ENCODE measurements around the gene PPP1R10.
"Not testable (repeated sequence)": the region's sequence is repeated elsewhere in the genome, so short reads cannot be mapped to it uniquely, and the experiment has no call there.

The PPP1R10 gene

DNA sequence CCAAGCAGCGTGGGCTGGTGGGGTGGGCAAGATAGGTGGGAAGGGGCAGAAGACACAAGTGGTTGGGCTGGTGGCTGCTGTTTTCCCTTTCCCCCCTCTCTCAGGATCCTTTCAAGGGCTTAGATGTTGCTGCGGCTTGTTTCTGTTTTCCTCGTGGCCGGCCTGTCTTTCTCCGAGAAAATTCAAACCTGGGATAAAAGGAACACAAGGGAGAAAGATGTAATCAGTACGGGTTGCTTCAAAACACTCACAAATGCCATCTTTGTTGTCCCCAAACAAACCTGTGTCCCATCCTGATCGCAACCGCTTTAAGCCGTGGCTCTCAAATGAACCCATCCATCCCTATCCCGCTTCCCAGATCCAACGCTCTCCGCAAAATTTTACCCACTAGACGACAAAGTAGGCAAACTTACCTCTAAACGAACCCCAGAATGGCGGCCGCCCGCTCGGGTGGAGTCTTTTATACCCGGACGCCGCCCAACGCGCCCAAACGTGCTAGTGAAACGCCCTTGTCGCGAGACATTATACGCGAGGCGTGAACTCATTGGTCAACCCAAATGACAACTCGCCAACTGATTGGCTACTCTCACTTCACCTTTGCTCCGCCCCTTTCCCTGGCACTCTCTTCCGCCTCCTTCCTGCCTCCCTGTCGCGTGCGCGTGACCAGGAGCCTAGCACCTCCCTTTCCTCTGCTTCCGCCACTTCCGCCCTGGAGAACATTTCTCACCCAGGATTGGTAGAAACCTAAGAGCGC, at the start of gene PPP1R10:
Gene PPP1R10 (minus strand): TSS at position 433 of the 754 bp plus-strand sequence. CDS start 7,299 bp downstream, outside the sequence.
- TF ChIP-seq, protein P1, sequence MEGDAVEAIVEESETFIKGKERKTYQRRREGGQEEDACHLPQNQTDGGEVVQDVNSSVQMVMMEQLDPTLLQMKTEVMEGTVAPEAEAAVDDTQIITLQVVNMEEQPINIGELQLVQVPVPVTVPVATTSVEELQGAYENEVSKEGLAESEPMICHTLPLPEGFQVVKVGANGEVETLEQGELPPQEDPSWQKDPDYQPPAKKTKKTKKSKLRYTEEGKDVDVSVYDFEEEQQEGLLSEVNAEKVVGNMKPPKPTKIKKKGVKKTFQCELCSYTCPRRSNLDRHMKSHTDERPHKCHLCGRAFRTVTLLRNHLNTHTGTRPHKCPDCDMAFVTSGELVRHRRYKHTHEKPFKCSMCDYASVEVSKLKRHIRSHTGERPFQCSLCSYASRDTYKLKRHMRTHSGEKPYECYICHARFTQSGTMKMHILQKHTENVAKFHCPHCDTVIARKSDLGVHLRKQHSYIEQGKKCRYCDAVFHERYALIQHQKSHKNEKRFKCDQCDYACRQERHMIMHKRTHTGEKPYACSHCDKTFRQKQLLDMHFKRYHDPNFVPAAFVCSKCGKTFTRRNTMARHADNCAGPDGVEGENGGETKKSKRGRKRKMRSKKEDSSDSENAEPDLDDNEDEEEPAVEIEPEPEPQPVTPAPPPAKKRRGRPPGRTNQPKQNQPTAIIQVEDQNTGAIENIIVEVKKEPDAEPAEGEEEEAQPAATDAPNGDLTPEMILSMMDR (IDR thresholded peaks at IDR 0.05; ENCODE audit: low read depth, low read length, missing control alignments), result no peak
- DNase-seq (ENCODE audit: extremely low read depth, low read depth), result peak; percentile 100
- H3K4me3 ChIP-seq (replicated peaks; ENCODE audit: low read depth, low read length), result peak within 1 kb of the TSS; percentile 78

DNA sequence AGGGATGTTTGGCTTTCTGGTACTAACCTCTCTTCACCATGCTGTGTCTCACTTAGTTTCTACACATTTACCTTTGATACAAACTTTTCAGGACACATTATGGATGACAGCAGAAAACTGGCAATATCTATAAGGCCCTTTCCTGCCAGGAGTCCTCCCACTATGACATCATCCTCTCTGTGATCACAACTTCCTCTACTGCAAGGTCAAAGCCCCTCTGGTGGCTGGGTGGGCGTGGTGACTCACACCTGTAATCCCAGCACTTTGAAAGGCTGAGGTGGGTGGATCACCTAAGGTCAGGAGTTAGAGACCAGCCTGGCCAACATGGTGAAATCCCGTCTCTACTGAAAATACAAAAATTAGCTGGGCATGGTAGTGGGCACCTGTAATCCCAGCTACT, 49.3 kb upstream of the PPP1R10 start:
- not testable (repeated sequence) for DNase-seq (ENCODE audit: extremely low read depth, low read depth); H3K4me3 ChIP-seq (replicated peaks; ENCODE audit: low read depth, low read length)

DNA sequence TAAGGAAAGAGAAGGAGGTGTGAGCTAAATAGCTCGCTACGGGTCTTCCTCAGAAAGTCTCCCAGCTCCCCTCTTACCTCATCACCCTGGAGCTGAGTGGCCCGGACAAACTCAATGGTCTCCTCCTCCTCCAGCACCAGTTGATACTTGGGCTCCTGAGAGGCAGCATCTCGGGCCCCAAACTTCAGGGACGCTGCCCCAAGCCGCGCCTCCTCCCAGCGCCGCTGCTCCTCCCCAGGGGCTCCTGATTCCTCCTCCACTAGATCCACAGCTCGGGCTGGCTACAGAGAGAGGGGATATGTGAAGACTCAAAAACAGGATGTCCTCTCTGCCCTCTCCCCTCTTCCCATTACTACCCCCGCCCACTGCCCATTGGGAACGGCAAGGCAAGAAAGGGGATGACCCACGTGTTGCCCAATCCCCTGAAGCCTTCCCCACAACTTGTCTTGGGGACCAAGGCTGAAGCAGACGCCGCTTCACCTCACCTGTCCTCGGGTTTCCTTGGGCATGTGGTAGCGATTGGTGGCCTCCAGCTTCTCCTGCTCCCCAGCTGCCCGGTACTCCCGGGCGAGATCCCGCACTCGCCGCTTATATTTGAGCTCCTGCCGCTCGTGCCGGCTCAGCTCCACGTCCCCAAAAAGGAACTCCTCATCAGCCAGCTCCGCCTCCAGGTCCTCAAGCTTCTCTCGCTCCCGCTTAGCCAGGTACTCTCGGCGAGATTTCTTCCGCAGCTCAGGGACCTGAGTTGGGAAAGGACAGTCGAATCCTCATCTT, 48.1 kb upstream of the PPP1R10 start:
- DNase-seq (ENCODE audit: extremely low read depth, low read depth), result no peak
- TF ChIP-seq, protein P1 (IDR thresholded peaks at IDR 0.05; ENCODE audit: low read depth, low read length, missing control alignments), result no peak
- no peak overlapping the region for H3K4me3 ChIP-seq (replicated peaks; ENCODE audit: low read depth, low read length)

DNA sequence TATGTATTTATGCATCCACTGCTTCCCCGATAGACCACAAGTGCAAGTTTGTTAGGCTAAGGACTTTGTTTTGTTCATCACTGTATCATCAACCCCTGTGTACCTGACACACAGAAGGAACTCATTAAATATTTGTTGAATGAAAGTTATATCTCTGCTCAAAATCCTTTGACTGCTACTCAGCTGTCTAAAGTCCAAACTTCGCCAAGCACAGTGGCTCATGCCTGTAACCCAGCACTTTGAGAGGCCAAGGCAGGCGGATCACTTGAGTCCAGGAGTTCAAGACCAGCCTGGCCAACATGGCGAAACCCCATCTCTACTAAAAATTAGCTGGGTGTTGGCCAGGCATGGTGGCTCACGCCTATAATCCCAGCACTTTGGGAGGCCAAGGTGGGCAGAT, 40.9 kb upstream of the PPP1R10 start:
- not testable (repeated sequence) for DNase-seq (ENCODE audit: extremely low read depth, low read depth); H3K4me3 ChIP-seq (replicated peaks; ENCODE audit: low read depth, low read length)

DNA sequence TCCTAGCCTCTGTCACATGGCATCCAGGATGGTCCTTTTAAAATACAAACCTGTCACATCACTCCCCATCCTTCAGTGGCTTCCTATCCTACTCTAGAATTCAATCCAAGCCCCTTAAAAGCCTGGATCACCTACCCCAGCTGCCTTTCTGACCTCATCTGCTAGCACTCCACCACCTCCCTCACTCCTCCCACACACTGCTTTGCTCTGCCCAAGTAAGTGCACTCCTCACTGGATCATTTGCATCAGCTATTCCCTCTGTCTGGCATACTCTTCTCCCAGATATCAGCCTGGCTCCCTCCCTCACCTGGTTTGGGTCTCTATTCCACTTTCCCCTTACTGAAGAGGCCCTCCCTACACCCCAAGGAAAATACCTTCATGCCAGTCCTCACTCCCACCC, 40.4 kb upstream of the PPP1R10 start:
- TF ChIP-seq, protein P1 (IDR thresholded peaks at IDR 0.05; ENCODE audit: low read depth, low read length, missing control alignments), result no peak
- H3K4me3 ChIP-seq (replicated peaks; ENCODE audit: low read depth, low read length), result no peak overlapping the region
- DNase-seq (ENCODE audit: extremely low read depth, low read depth), result no peak

DNA sequence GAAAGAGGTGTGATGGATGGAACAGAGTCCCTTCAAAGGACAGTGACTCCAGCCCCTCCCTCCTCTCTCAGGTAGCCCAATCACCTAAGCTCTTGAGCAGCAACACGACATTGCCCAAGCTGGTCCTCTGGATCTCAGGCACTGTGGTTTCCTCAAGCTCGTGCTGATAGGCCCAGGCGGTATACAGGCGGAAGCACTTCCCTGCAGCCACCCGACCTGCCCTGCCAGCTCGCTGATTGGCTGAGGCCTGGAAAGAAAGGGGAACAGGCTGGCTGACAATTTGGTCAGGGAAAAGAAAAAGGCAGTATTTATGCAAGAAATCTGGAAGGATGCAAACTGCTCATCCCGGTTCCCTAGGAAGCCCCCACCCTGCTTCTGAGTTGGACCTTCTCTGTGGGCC, 39.5 kb upstream of the PPP1R10 start:
- TF ChIP-seq, protein P1 (IDR thresholded peaks at IDR 0.05; ENCODE audit: low read depth, low read length, missing control alignments), result no peak
- no peak for DNase-seq (ENCODE audit: extremely low read depth, low read depth)
- no peak overlapping the region for H3K4me3 ChIP-seq (replicated peaks; ENCODE audit: low read depth, low read length)

DNA sequence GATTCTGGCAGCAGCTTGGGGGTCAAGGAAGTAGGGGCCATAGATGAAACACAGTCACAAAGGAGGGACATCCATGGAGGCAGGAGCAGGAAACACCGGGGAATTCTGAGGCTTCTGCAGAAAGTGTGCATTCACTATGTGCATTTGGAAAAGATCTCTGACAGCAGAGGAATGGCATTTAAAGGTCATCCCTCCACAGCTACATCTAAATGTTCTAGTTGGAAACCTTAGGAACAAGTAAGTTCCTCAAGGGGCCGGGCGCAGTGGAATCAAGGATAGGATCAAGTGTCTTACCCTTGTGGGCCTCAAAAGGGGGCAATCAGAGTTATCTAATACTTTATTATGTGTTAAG, 38.7 kb upstream of the PPP1R10 start:
- TF ChIP-seq, protein P1 (IDR thresholded peaks at IDR 0.05; ENCODE audit: low read depth, low read length, missing control alignments), result no peak
- no peak overlapping the region for H3K4me3 ChIP-seq (replicated peaks; ENCODE audit: low read depth, low read length)
- DNase-seq (ENCODE audit: extremely low read depth, low read depth), result no peak
